ENCODE measurements around the gene CUX1.
"Not testable (repeated sequence)": the region's sequence is repeated elsewhere in the genome, so short reads cannot be mapped to it uniquely, and the experiment has no call there.

The CUX1 gene

DNA sequence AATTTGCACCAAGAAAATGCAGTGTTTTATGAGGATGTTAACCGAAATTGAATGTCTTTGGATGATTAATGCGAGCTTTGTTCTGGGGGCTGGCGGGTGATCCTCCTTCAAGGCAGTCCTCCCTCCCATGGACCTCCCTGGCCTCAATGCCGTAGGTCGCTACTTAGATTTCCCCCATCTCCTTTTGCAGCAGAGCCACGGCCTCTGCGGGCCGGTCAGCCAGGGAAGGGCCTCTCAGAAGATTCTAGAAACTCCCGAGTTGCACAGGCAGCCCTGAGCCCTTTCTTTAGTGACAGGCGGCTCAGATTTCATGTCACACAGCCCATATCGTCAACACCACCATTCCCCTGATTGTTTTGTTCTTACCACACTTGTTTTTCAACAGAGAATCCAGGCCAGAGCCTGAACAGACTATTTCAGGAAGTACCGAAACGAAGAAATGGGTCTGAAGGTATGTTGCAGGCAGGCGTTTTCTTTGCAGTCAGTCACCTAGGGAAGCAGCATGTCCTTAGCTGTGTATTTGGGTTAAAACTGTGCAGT lies 381.1 kb downstream of the CUX1 start:
- no peak for DNase-seq

DNA sequence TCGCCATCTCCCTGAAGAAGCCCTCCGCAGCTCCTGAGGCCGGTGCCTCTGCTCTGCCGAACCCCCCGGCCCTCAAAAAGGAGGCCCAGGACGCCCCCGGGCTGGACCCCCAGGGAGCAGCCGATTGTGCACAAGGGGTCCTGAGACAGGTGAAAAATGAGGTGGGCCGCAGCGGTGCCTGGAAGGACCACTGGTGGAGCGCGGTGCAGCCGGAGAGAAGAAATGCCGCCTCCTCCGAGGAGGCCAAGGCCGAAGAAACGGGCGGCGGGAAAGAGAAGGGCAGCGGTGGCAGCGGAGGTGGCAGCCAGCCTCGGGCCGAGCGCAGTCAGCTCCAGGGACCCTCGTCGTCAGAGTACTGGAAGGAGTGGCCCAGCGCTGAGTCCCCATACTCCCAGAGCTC lies 384.1 kb downstream of the CUX1 start:
- DNase-seq, result no peak

DNA sequence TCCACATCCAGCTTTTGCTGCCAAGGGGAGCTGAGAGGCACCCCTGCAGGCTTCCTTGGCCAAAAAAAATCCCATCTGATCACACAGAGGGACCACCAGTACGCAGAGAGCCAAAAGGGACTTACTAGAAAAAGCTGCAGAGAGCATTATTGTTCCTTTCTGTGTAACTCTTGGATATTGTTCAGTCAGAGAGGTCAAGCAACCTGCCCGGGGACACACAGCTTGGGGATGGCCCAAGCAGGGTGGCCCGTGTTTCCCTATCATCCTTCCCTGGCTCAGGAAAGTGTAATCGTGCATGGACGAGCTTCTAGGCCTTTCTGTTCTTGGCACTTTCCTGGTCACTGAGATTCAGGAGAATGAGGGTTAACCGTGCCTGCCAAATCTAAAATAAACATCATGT lies 385.1 kb downstream of the CUX1 start:
- no peak for DNase-seq

DNA sequence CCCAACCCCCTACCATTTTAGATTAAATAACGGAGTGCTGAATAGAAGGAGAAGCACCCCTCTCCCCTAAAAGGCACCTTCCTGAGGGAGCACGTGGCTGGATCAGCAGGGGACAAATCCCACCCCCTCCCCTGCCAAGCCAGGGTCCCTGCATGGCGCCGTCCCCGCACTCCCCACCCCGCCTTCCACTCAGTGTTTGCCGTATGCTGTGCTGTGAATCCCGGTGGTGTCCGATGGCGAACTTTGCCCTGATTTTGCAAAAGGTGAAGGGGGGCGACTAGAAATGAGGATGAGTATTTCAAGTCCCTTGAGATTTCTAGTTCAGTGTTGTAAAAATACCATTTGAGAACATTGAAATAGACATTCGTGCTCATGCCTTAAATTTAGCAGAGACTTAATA lies 385.8 kb downstream of the CUX1 start:
- DNase-seq, result no peak

DNA sequence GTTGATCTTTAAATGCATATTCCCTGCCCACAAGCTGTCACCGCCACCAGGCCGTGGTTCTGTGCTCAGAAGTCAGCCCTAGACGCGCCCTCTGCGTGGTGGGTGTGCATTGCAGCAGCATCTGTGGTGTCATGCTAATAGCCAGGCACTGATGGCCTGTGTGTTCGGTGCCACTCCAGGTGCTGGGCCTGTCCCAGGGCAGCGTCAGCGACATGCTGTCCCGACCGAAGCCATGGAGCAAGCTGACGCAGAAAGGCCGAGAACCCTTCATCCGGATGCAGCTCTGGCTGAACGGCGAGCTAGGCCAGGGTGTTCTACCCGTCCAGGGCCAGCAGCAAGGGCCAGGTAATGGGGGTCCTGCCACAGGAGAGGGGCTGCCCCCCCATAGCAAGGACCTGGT lies 386.8 kb downstream of the CUX1 start:
- DNase-seq, result no peak

DNA sequence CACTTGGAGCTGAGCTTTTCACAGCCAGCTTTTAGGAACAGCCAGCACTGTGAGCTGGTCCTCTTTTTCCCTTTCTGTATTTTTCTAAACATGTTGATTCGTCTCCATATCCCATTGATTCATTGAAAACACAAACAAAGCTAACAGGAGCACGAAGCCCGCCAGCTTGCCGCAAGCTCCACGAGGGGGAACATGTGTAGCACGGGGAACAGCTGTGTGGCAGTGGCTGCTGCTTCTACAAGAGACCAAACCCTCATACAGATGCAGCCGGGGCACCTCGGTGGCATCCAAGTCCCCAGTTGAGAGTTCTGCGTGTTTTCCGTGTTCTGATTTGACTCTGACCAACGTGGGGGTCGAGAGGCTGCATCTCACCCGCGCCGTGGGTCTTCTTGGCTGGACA lies 388.5 kb downstream of the CUX1 start:
- DNase-seq, result no peak

DNA sequence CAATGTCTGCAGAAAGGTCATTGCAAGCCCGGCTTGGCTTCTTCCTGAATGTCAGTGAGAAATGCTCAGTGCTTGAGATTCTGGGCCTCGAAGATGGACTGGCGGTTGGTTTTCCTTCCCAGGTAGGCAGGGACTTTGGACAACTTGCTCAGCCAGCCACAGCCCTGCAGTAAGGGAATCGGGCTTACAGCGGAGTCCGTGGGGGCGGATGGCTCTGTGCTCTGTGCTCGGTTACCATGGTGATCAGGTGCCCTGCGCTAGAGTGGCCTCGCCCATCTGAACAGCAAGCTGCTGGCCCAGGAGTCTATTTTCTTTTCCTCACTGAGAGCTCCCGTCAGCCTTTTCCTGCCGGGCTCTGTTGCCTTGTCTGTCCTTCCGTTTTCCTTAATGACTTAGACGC lies 391.4 kb downstream of the CUX1 start:
- DNase-seq, result no peak

DNA sequence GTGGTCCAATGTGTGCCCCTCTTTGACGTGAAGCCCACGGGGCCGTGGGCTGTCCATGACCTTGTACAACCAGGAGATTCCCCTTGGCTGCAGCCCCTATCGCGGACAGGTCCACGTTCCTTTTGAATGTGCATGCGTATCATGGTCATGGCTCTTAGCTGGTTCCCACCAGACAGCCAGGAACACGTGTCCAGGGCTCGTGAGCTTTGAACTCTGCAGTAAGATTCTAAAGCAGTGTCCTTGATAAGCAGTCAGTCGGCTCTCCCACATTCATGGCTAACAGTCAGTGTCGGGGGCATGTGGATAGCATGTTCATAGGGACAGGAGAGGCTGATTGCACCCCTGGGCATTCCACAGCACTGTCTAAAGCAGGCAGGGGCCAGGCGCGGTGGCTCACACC lies 393.4 kb downstream of the CUX1 start:
- DNase-seq, result no peak

DNA sequence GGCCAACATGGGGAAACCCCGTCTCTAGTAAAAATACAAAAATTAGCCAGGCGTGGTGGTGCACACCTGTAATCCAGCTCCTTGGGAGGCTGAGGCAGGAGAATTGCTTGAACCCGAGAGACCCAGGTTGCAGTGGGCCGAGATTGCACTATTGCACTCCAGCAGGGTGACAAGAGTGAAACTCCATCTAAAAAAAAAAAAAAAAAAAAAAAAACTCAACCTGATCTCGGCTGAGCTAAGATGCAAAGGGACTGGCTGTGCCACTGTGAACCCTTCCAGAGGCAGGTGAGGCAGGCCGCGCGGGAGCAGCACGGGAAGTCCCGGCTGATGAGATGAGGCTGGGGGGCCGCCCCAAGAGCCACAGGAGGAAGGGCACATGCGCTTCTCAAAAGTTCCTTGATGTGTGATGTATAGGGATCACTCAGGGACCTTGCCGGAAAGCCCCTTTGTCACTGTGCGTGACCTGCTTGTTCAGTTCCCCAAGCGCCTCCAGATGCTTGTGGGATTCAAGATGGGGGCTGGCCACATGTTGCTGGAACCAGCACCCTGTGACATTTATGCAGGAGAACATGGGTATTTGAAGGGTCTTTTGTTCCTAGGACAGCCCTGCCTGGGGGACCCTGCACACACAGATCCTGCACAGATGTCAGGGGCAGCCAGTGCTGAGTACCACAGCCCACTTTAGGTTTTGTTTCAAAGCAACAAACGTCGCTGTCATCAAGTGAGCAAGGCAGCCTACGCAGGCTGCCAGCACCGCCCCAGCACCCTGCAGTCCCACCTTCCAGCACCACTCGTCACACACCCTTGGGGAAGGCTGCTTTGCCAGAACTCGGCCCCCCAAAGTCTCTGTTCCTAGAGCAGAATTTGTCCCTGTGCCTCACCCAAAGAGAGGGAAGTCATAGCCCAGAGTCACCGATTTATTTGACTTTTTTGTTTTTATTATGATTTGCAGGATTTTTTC lies 394.4 kb downstream of the CUX1 start:
- no peak for DNase-seq

DNA sequence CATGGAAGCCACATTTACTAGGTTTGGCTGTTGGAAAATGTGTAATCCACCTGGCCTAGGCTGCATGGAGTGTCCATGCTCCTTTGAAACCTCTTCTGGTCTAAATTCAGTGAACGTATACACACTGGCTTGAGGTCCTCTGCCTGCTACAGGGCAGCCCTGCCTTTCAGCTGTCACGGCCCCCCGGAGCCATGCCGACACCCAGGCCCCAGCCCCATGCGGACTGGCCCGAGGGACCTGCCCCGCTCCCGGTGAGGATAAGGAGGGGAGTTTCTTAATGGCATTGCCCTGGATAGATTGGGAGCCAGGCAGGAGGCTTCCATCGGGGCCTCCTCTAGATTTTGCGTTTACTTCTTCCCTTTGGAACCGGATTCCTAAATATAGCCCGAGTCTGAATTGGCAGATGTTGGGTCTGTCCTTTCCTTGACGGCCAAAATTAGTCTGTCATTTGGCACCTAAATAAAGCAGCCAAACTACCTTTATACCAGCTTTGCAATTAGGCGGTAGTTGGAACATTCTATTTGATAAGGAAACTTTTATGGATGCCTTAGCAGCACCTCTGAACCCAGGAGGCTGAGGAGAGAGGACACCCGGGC lies 397.1 kb downstream of the CUX1 start:
- DNase-seq, result no peak

DNA sequence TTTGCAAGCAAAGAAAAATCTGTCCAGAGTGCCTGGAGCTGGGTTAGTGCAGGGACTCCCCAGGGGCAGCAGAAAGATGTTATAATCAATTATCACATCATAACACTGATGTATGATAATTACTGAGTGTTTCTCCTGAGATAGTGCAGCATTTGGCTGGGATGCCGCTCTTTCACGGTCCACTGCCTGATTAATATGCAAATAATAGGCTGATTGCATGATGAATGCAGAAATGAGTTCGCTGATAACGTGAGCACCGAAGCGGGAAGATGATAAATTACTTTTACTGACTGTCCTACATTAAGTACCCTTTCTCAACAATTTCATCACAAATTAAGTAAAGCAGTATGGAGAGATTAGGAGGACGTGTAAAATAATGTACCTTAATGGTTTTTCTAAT lies 397.8 kb downstream of the CUX1 start:
- no peak for DNase-seq

DNA sequence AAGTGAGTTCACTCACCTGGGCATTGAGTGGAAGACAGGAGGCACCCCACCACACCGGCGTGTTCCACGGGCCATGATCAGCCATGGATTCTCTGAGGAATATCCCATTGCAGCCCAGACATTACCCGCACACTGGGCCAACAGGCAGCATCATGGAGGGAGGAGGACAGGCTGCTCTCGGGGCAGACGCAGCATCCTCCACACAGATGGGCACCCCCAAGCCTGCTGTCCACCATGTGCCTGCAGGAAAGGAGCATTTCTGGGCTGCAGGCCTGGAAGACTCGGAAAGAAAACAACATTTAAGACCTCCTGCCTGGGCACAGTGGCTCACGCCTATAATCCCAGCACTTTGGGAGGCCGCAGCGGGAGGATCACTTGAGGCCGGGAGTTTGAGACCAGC lies 398.3 kb downstream of the CUX1 start:
- DNase-seq, result no peak

DNA sequence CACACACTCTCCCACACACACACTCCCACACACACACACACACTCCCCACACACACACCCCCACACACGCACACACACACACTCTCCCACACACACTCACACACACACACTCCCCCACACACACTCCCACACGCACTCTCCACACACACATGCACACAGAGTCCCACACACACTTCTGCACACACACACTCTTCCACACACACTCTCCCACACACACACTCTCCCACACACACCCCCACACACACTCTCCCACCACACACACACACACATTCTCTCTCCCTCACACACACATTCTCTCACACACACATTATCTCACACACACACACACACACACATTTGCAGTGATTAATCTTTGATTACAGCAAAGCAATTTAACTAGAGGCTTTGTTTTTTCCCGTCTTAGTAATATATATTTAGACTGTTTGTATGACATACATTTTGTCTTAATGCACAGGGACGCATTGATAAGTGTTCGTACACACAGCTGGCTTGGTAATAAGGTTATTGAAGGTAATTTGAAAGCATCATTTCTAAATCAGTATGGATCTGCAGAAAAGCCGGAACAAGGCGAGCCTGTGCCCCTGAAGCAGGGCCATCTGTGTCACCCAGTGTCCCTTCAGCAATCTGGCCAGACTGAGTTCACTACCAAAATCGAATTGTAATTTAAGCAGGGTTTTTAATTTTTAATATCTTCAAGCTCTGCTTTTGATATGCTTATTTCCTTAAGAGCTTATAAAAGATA lies 399.3 kb downstream of the CUX1 start:
- DNase-seq, result no peak

DNA sequence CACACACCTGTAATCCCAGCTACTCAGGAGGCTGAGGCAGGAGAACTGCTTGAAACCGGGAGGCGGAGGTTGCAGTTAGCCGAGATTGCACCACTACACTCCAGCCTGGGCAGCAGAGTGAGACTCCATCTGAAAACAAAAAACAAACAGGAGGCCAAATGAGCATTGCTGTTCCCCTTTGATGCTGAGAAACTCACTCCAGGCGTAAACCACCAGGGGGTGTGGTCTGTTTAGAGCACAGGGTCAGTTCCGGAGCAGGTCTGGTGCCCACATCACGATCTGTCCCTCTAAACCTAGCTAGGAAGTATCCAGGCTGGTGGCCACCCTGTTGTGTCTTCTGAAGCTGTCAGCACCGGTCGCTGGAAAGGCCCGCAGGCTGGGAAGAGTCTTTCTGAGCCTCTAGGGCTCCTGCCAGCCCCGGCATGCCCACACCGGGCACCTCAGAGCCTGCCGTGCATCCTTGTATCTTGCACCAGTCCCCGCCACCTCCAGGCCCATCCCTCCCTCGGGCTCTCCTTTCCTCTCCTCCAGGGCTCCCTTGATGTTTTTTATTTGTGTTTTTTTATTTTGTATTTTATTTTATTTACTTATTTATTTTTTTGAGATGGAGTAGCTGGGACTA lies 402.9 kb downstream of the CUX1 start:
- DNase-seq, result no peak

DNA sequence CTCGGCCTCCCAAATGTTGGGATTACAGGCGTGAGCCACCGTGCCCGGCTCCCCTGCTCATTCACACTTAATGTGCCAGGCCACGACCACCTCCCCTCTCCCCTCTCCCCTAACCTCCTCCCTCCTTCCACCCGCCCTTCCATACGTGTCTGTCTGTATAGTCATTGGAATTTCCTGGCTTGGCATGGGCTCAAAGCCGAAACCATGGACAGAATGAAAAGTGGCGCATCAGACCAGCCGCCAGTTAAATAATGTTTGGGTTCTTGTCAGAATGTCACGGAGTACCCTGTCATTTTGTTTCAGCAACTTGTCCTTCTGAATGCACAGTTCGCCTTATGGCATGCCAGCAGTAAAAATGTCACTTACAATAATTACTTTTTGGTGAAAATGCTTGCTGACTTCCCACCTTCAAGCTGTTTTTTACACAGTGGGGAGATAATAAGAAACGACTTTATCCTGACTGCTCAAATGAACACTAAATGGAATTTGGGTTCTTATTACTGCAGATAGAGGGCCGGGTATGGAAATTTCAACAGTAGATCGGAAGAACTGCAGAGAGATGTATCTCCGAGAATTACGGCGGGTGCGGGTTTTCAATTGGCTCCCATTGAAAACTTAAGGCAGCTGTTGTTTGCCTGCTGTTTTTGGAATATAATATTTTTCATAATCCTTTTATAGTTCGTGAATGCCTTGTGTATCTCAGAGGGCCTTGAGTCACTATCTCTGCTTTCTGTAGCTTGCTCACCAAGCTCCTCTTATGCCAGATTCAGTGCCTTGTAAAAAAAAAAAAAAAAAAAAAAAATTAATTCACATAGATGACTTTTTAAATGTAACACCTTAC lies 403.8 kb downstream of the CUX1 start:
- no peak for DNase-seq

DNA sequence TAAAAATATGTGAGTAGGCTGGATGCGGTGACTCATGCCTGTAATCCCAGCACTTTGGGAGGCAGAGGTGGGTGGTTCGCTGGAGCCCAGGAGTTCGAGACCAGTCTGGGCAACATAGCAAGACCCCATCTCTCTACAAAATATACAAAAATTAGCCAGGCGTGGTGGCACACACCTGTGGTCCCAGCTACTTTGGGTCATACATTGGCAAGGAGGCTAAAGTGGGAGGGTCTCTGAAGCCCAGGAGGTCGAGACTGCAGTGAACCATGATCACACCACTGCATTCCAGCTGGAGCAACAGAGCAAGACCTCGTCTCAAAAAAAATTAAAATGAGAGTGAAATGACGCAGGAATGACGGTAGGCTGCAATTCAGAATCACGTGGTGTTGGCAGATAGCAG lies 404.5 kb downstream of the CUX1 start:
- no peak for DNase-seq

DNA sequence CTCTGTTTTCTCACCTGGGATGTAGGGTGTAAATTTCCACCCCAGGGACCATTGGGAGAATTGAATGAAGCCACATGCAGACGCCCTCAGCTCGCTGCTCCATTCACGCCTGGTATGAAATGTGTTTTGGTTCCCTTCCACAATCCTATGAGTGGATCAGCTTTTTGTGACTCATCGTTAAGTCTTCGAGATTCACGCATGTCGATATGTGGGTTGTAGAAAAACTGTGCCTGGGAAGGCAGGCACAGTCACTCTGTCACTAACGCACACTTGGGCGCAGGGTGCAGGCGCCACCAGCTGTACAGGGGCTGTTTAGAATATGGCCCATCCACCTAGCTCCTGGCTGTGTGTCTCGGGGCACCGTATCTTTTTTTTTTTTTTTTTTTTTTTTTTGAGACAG lies 405.0 kb downstream of the CUX1 start:
- DNase-seq, result no peak

DNA sequence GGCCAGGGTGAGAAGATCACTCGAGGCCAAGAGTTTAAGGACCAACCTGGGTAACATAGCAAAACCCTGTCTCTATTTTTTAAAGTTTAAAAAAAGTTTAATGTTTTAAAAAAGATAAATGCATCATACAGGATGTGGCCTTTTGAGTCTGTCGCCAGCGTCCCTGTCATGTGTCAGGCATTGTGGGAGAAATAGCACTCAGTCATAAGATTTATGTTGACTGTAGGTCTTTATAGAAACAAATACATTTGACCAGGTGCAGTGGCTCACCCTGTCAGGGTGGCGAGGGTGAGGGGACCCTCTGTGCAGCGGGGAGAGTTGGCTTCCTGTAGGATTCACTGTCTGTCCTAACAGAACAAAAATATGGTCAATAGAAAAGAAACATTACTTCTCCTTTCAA lies 405.8 kb downstream of the CUX1 start:
- DNase-seq, result no peak

DNA sequence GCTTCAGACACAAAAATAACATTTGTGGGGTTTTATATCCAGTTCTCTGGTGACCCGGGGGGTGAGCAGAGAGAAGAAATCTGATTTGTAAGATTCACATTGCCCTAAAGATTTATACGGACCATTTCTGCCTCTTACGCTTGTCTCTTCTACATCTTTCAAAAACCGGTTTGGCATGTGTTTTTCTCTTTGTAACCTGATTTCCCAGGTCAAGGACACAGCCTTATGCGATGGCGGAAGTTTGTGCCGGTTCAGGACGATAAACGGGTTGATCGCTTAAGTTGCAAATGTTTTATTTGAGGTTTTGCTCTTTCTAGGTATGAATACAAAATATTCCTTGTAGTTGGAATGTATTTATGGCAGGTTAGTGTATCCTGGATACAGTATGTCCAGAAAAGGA lies 407.6 kb downstream of the CUX1 start:
- DNase-seq, result no peak

DNA sequence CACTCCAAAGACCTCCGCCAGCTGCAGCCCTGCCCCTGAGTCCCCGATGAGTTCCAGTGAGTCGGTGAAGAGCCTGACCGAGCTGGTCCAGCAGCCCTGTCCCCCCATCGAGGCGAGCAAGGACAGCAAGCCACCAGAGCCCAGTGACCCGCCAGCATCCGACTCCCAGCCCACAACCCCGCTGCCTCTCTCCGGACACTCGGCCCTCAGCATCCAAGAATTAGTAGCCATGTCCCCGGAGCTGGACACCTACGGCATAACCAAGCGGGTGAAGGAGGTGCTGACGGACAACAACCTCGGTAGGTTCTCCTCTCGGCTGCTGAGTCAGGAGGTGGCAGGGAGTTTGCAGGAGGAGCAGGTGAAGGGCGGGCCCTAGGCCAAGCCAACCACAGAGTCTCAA lies 409.9 kb downstream of the CUX1 start:
- no peak for DNase-seq

DNA sequence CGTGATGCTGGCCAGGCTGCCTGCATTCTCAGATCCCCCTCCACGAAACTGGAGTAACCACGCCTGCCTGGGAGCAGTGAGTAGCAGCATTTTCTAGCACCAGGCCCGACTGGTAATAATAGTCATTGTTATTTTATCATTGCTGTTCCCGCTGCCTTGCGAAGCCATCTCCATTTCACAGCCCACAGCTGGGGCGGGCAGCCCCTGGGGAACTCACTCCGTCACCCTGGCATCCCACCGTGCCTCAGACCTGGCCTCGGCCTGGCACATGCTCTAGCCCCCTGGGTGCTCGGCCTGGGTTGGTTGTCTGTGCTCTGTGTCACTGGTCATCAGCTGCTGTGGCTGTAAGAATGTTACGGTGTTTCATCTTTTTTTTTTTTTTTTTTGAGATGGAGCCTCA lies 411.5 kb downstream of the CUX1 start:
- no peak for DNase-seq

DNA sequence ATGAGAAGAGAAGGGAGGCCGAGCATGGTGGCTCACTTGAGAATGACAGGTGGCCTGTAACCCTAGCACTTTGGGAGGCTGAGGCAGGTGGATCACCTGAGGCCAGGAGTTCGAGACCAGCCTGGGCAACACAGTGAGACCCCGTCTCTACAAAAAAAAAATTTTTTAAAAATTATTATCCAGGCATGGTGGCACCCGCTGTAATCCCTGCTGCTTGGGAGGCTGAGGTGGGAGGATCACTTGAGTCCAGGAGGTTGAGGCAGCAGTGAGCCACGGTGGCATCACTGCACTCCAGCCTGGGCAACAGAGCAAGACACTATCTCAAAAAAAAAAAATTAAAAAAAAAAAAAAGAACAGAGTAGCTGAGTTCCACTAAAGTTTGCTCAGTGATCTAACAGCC lies 412.7 kb downstream of the CUX1 start:
- not testable (repeated sequence) for DNase-seq

Data from activated naive CD4-positive, alpha-beta T cell treated with anti-CD3 and anti-CD28 coated beads, Interleukin-2, amount 50 U/mL, for 16 hours (primary cell).